Astrocyte of the cerebellum (primary cell): ENCODE results near the gene KIF5C.

Source experiments
- DNase-seq: peaks from one replicate; pipeline ENCODE4 v3.0.0-alpha.2; 2011; ENCODE audit warnings: low read depth
- H3K4me3 ChIP-seq: 2 replicates; pipeline ENCODE4 v1.5.1; 2011; ENCODE audit warnings: mild to moderate bottlenecking, low read depth, low read length, moderate library complexity
- CTCF ChIP-seq: IDR thresholded peaks from 2 replicates; pipeline ENCODE4 v1.5.1; 2012; ENCODE audit warnings: low read length, low read depth, moderate library complexity, mild to moderate bottlenecking; ENCODE audit errors: missing control alignments
- in situ Hi-C: cut with HindIII; loops from 2 replicates; pipeline ENCODE4 v1.10.0; 2017; ENCODE audit warnings: low sequenced_read_pairs

The KIF5C gene

GRCh38 chr2:148968301-148968700 is 93.3 kb downstream of the KIF5C start:
- DNase-seq: no peak
- H3K4me3 ChIP-seq: no peak overlapping the region
- in situ Hi-C loops: no loop called here
- no peak for TF ChIP-seq CTCF

- DNase-seq: no peak
- in situ Hi-C loops: no loop called here
- TF ChIP-seq CTCF: no peak
- H3K4me3 ChIP-seq: no peak overlapping the region
Measured at GRCh38 chr2:148968776-148969319, 93.8 kb downstream of the KIF5C start.

- in situ Hi-C loops: no loop called here
Measured at GRCh38 chr2:148969659-148970061, 94.6 kb downstream of the KIF5C start.

GRCh38 chr2:148970385-148970784 is 95.4 kb downstream of the KIF5C start:
- in situ Hi-C loops: no loop called here
- no peak overlapping the region for H3K4me3 ChIP-seq
- no peak for TF ChIP-seq CTCF
- no peak for DNase-seq

More at GRCh38 chr2:148969659-148970061, 94.6 kb downstream of the KIF5C start:
- no peak for DNase-seq
- no peak overlapping the region for H3K4me3 ChIP-seq
- no peak for TF ChIP-seq CTCF

GRCh38 chr2:148971547-148971946 is 96.5 kb downstream of the KIF5C start:
- no peak for DNase-seq
- H3K4me3 ChIP-seq: no peak overlapping the region
- TF ChIP-seq CTCF: no peak
- in situ Hi-C loops: no loop called here

GRCh38 chr2:148974095-148974494 is 99.1 kb downstream of the KIF5C start:
- H3K4me3 ChIP-seq: no peak overlapping the region
- in situ Hi-C loops: no loop called here
- TF ChIP-seq CTCF: no peak
- no peak for DNase-seq
